NT2/D1 (cell line): ENCODE data around the gene MIGA2.

Source experiments
- SUZ12 ChIP-seq: IDR thresholded peaks from 2 replicates; pipeline ENCODE4 v1.6.1; 2011; ENCODE audit not compliant: insufficient read length, insufficient read depth; ENCODE audit errors: extremely low read depth
- YY1 ChIP-seq: IDR thresholded peaks from 2 replicates; pipeline ENCODE4 v1.6.1; 2011; ENCODE audit not compliant: insufficient read length, insufficient read depth

- no peak for TF ChIP-seq SUZ12
- TF ChIP-seq YY1 = no peak
These were observed 719 bp downstream of the MIGA2 start for GRCh38 chr9:129036923-129037766.
